ENCODE data around the gene CNNM2.

DNA sequence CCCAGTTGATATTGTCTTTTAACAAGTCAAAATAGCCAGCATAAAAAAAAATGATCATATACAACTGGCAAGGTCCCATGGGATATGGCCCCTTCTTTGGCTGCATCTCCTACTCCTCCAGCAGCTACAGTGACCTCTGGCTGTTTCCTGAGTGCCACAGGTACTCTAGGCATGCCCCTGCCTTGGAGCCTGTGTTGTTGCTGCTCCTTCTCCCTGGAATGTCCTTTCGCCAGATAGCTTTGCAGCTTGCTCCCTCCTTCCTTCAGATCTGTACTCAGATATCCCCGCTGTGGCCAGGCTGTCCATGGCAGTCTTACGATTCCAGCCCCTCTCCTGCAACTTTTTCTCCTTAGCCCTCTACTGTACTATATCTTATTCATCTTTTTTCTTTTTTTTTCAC, 23.3 kb downstream of the CNNM2 start:
- TF ChIP-seq, protein P1, sequence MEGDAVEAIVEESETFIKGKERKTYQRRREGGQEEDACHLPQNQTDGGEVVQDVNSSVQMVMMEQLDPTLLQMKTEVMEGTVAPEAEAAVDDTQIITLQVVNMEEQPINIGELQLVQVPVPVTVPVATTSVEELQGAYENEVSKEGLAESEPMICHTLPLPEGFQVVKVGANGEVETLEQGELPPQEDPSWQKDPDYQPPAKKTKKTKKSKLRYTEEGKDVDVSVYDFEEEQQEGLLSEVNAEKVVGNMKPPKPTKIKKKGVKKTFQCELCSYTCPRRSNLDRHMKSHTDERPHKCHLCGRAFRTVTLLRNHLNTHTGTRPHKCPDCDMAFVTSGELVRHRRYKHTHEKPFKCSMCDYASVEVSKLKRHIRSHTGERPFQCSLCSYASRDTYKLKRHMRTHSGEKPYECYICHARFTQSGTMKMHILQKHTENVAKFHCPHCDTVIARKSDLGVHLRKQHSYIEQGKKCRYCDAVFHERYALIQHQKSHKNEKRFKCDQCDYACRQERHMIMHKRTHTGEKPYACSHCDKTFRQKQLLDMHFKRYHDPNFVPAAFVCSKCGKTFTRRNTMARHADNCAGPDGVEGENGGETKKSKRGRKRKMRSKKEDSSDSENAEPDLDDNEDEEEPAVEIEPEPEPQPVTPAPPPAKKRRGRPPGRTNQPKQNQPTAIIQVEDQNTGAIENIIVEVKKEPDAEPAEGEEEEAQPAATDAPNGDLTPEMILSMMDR (IDR thresholded peaks at IDR 0.05), result no peak
- no peak for TF ChIP-seq EP300 (IDR thresholded peaks at IDR 0.05)
